Stomach (tissue), 9 donors: ENCODE results near the gene FAM83F. TPM values are rescaled to one million over a fixed set of nuclear protein-coding genes. Genes with fewer than 3 reads are reported as not detected.

Source experiments
- DNase-seq, 2 donors: peaks; one replicate each; pipeline versions ENCODE4 v3.0.0 to v3.0.0-alpha.2; 2013 to 2019
- H3K27ac ChIP-seq, 5 donors: fragments of 200-600 bp in 4 of 5; sonication (generic) in 4 of 5; one replicate each; pipeline ENCODE4 v1.5.1; 2013 to 2019; ENCODE audit warnings: mild to moderate bottlenecking in 1 of 5, moderate library complexity in 1 of 5
- H3K27me3 ChIP-seq, 3 donors: fragments of 200-600 bp; sonication (generic); one replicate each; pipeline ENCODE4 v1.5.1; 2017 to 2019; ENCODE audit warnings: mixed run types in 1 of 3
- H3K36me3 ChIP-seq, 4 donors: fragments of 200-600 bp; sonication (generic); 1 replicate in 3 of 4; 2 replicates in 1 of 4; pipeline ENCODE4 v1.5.1; 2016 to 2019
- H3K4me1 ChIP-seq, 4 donors: fragments of 200-600 bp; sonication (generic); one replicate each; pipeline ENCODE4 v1.5.1; 2016 to 2019
- H3K4me3 ChIP-seq, 4 donors: fragments of 200-600 bp; sonication (generic) in 3 of 4; one replicate each; pipeline ENCODE4 v1.5.1; 2016 to 2019; ENCODE audit warnings: mild to moderate bottlenecking in 1 of 4
- H3K9me3 ChIP-seq, 4 donors: fragments of 200-600 bp; sonication (generic); one replicate each; pipeline ENCODE4 v1.5.1; 2016 to 2019
- EP300 ChIP-seq: sonication (generic); formaldehyde crosslinking; IDR thresholded peaks from one replicate; pipeline ENCODE4 v1.6.1; 2017; ENCODE audit warnings: antibody characterized with exemption
- POLR2A ChIP-seq, 4 donors: fragments of 450-650 bp; IDR thresholded peaks; one replicate each; pipeline ENCODE4 v1.6.1; 2016; ENCODE audit warnings: antibody characterized with exemption in 4 of 4, control low read depth in 2 of 4, mild to moderate bottlenecking in 1 of 4, moderate library complexity in 1 of 4
- POLR2AphosphoS5 ChIP-seq, 3 donors: sonication (generic); formaldehyde crosslinking; IDR thresholded peaks; one replicate each; pipeline ENCODE4 v1.6.1; 2016; ENCODE audit warnings: antibody characterized with exemption in 3 of 3
- WGBS, 5 donors: extraction: QIAGEN DNeasy Blood & Tissue Kit in 3 of 5; methylation state at CpG; one replicate each; pipeline versions ENCODE4 v1.1.5 to v1.1.7; 2013 to 2018; 5-methylcytosine and 5-hydroxymethylcytosine counted together
- intact Hi-C: fragments of 100-400 bp; cut with DNase I; formaldehyde crosslinking; loops from one replicate; pipeline ENCODE4 v1.15.1; 2023; ENCODE audit warnings: low total_unique reads
- polyA plus RNA-seq, 3 donors: library from polyadenylated mRNA; stranded (reverse); fragments of 200-250 nt; gene quantifications; one replicate each; pipeline ENCODE4 v1.2.3, GENCODE V29; 2013
- total RNA-seq, 5 donors: library from RNA; depleted of rRNA; stranded (reverse); fragments of >200 nt; gene quantifications; one replicate each; pipeline versions ENCODE4 v1.1.0 to v1.2.3, GENCODE V29; 2014 to 2016
- TF ChIP-seq, protein P1 (sequence below), 7 experiments: fragments of 450-650 bp in 4 of 7; fragments of 200-600 bp in 3 of 7; sonication (generic) in 3 of 7; IDR thresholded peaks; one replicate each; pipeline ENCODE4 v1.5.1; 2016 to 2019; ENCODE audit warnings: antibody characterized with exemption in 7 of 7, control low read depth in 2 of 7, mild to moderate bottlenecking in 1 of 7
- donor health status: healthy with polysubstance abuse.
- donor health status: Bipolar disorder and iron deficiency.
- donor health status: healthy.

Gene FAM83F
- total and polyA plus RNA-seq, 8 donors = under 0.01 to 17.4 (median 7.6) TPM

DNA sequence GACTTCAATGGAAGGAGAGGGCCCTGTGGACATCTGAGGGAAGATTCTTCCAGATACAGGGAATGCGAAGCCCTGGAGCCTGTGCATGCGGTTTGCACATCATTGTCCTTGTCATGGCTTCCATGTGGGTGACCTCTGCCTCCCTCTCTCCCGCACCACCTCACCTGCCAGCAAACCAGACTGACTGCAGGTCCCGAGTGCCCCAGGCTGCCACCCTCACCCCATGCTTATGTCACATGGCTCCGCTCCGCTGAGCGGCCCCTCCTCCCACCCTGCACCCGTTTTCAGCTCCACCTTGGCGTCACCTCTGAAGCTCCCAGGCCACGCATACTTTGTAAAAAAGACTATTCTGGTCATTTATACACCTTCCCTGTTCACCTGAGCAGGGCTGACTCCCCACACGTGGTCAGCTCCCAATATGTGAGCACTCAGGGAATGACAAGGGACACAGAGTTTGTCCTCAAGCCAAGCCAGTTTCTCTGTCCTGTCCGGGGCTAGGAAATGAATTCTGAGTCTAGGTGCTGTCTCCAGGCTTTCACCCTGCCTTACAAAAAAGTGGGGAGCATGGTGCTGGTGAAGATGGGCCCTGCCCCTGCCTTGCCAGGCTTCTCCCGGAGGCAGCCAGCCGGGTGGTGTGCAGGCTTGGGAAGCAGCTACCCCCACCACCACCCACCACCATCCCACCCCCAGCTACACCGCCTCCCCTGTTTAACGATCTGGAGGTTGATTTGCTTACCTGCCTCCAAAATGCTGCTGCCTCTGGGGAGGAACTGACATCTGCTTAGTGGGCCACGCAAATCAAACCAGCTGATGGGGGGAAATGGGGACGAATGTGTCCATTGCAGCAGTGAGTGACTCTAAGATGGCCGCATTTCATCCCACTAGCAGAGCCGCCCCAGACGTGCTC lies 32.7 kb downstream of the FAM83F start:
- Histone ChIP-seq H3K4me3 (no peak overlapping the region), H3K27me3 (no peaks in the 10 kb centered on the region), H3K9me3 (no peaks in the 10 kb centered on the region), H3K4me1 (peaks cover 9 to 22% (median 15%) of the 10 kb centered on the region in 4 donors), H3K36me3 (peaks cover 0 to 32% (median 8%) of the 10 kb centered on the region in 4 donors), H3K27ac (no peak overlapping the region)
- DNase-seq = no peak
- whole genome bisulfite sequencing, 5 donors = 79 to 90% (median 87%) methylated on average over 16 to 21 of the region's 21 CpGs
- TF ChIP-seq POLR2AphosphoS5 (IDR thresholded peaks at IDR 0.05) = no peak
- TF ChIP-seq POLR2A (IDR thresholded peaks at IDR 0.05) = no peak
- no peak for TF ChIP-seq EP300
- TF ChIP-seq, protein P1, sequence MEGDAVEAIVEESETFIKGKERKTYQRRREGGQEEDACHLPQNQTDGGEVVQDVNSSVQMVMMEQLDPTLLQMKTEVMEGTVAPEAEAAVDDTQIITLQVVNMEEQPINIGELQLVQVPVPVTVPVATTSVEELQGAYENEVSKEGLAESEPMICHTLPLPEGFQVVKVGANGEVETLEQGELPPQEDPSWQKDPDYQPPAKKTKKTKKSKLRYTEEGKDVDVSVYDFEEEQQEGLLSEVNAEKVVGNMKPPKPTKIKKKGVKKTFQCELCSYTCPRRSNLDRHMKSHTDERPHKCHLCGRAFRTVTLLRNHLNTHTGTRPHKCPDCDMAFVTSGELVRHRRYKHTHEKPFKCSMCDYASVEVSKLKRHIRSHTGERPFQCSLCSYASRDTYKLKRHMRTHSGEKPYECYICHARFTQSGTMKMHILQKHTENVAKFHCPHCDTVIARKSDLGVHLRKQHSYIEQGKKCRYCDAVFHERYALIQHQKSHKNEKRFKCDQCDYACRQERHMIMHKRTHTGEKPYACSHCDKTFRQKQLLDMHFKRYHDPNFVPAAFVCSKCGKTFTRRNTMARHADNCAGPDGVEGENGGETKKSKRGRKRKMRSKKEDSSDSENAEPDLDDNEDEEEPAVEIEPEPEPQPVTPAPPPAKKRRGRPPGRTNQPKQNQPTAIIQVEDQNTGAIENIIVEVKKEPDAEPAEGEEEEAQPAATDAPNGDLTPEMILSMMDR (IDR thresholded peaks at IDR 0.05) = no peak
- intact Hi-C loops = loop anchor here (5.0 kb wide), 1 partner anchor 490 kb away; no protein-coding TSS in a partner anchor

DNA sequence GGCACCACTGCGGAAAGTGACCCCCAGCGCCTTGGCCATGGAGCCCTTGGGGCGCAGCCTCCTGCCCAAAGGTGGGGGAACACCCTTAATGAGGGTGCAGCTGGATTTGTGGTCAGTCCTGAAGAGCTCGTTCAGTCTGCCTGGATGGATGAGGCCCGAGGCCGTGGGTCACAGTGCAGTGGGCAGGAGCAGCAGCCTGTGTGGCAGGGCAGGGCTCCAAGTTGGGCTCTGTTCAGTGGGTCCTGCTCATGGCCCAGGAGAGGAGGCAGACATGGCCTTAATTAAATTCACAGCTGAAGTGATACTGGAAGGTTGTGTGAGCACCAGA lies 33.3 kb downstream of the FAM83F start:
- H3K27ac ChIP-seq = no peak overlapping the region

GRCh38 chr22:40029189-40029890 lies 34.6 kb downstream of the FAM83F start:
- WGBS, 5 donors = 84 to 90% (median 90%) methylated on average over 16 to 19 of the region's 19 CpGs
- intact Hi-C loops = loop anchor here (5.0 kb wide), 1 partner anchor 492 kb away; no protein-coding TSS in a partner anchor
- H3K36me3 ChIP-seq = peaks cover 0 to 32% (median 8%) of the 10 kb centered on the region in 4 donors
- no peak for DNase-seq
- no peak overlapping the region for H3K27ac ChIP-seq
- no peak for TF ChIP-seq EP300
- TF ChIP-seq, protein P1 (IDR thresholded peaks at IDR 0.05) = no peak
- TF ChIP-seq POLR2AphosphoS5 (IDR thresholded peaks at IDR 0.05) = no peak
- TF ChIP-seq POLR2A (IDR thresholded peaks at IDR 0.05) = no peak
- H3K9me3 ChIP-seq = no peaks in the 10 kb centered on the region
- no peaks in the 10 kb centered on the region for H3K27me3 ChIP-seq
- H3K4me1 ChIP-seq = peaks cover 6 to 8% (median 7%) of the 10 kb centered on the region in 4 donors
- H3K4me3 ChIP-seq = no peak overlapping the region

More for the DNA sequence above, 33.3 kb downstream of the FAM83F start:
- peaks cover 7 to 16% (median 10%) of the 10 kb centered on the region in 4 donors for H3K4me1 ChIP-seq
- DNase-seq = no peak
- intact Hi-C loops = loop anchor here (5.0 kb wide), 1 partner anchor 491 kb away; no protein-coding TSS in a partner anchor
- 82 to 92% (median 87%) methylated on average over 2 to 6 of the region's 6 CpGs for WGBS, 5 donors
- no peaks in the 10 kb centered on the region for H3K9me3 ChIP-seq
- no peak for TF ChIP-seq POLR2A (IDR thresholded peaks at IDR 0.05)
- TF ChIP-seq, protein P1 (IDR thresholded peaks at IDR 0.05) = no peak
- no peak for TF ChIP-seq POLR2AphosphoS5 (IDR thresholded peaks at IDR 0.05)
- peaks cover 0 to 32% (median 8%) of the 10 kb centered on the region in 4 donors for H3K36me3 ChIP-seq
- H3K27me3 ChIP-seq = no peaks in the 10 kb centered on the region
- H3K4me3 ChIP-seq = no peak overlapping the region

DNA sequence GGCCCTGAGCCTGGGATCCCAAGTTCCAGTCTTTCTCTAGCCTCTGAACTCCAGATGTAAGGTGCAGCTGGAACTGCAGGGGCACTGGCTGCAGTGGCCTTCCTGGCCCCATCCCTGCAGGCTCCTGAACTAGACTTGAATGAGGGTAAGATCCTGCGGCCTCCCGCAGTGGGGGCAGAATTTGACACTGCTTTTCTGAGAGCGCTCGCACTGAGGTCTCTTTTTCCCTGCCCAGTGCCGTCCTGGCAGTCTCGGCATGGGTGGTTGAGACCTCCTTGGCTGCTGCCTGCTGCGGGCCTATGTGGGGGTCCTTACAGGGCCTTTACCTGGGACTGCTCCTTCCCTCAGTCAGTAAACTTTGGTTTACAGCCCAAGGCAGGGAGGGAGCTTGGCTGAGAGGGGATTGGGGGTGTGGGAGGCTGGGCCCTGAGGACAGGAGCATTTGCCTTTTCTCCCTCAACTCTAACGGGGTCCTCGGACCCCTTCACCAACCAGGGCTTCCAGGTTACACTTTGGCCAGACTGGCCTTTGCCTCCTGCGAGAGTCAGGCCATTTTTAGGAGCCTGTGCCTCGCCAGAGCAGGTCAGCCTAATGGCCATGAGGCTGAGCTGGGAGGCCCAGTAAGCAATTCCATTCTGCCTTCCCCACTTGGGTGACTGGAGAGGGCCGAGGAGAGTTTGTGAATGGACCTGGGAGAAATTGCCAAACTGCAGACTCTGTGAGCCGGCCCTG lies 35.4 kb downstream of the FAM83F start:
- no peaks in the 10 kb centered on the region for H3K4me1 ChIP-seq
- peaks cover 0 to 32% (median 8%) of the 10 kb centered on the region in 4 donors for H3K36me3 ChIP-seq
- intact Hi-C loops = no loop called here
- H3K27ac ChIP-seq = no peak overlapping the region
- TF ChIP-seq POLR2A (IDR thresholded peaks at IDR 0.05) (no peak), EP300 (no peak), POLR2AphosphoS5 (IDR thresholded peaks at IDR 0.05) (no peak)
- TF ChIP-seq, protein P1 (IDR thresholded peaks at IDR 0.05) = no peak
- DNase-seq = no peak
- no peaks in the 10 kb centered on the region for H3K9me3 ChIP-seq
- WGBS, 5 donors = 93 to 95% (median 95%) methylated on average over 13 of the region's 13 CpGs
- H3K4me3 ChIP-seq = no peak overlapping the region
- no peaks in the 10 kb centered on the region for H3K27me3 ChIP-seq
